Omental fat pad (tissue), 4 donors: Measurements from ENCODE around the gene RIN3. TPM values are rescaled to one million over a fixed set of nuclear protein-coding genes. Genes with fewer than 3 reads are reported as not detected.
A peak's percentile ranks its signal among the peaks of the same experiment; 100 is the strongest.

Experiments
- ATAC-seq: fragments of 150-250 bp; one replicate; pipeline ENCODE4 v1.9.1; 2016; ENCODE audit warnings: mild to moderate bottlenecking, moderate library complexity; ENCODE audit not compliant: low FRiP score
- DNase-seq: peaks from one replicate; pipeline ENCODE4 v3.0.0-alpha.2; 2019; ENCODE audit warnings: low spot score
- CTCF ChIP-seq, 3 donors: fragments of 450-650 bp; IDR thresholded peaks; one replicate each; pipeline ENCODE4 v1.5.1; 2016 to 2017; ENCODE audit warnings: antibody characterized with exemption in 3 of 3, mild to moderate bottlenecking in 3 of 3, moderate library complexity in 2 of 3
- total RNA-seq, 4 donors: library from RNA; depleted of rRNA; stranded (reverse); fragments of >200 nt; gene quantifications; one replicate each; pipeline ENCODE4 v1.1.0, GENCODE V29; 2016

Gene RIN3
- 10 to 100 TPM; 11.6 to 36.3 (median 20.2) TPM for total RNA-seq

- ATAC-seq (peak; percentile 34), DNase-seq (no peak)
- no peak for TF ChIP-seq CTCF (IDR thresholded peaks at IDR 0.05)
These were observed at the start of gene RIN3 for GRCh38 chr14:92513204-92513965. RIN3 (plus strand) TSS chr14:92513781; CDS start chr14:92513933, 152 bp downstream.

- no peak for DNase-seq
- ATAC-seq = no peak
- no peak for TF ChIP-seq CTCF (IDR thresholded peaks at IDR 0.05)
These were observed 49.4 kb upstream of the RIN3 start for GRCh38 chr14:92464156-92464555.

- no peak for TF ChIP-seq CTCF (IDR thresholded peaks at IDR 0.05)
- ATAC-seq (no peak), DNase-seq (no peak)
These were observed 48.9 kb upstream of the RIN3 start for GRCh38 chr14:92464716-92465115.

- ATAC-seq = no peak
- no peak for DNase-seq
- TF ChIP-seq CTCF (IDR thresholded peaks at IDR 0.05) = no peak
These were observed 48.1 kb upstream of the RIN3 start for GRCh38 chr14:92465353-92466055.

- TF ChIP-seq CTCF (IDR thresholded peaks at IDR 0.05) = no peak
- DNase-seq = no peak
- no peak for ATAC-seq
These were observed 47.5 kb upstream of the RIN3 start for GRCh38 chr14:92466059-92466458.

GRCh38 chr14:92469515-92469914 is 44.1 kb upstream of the RIN3 start:
- no peak for TF ChIP-seq CTCF (IDR thresholded peaks at IDR 0.05)
- DNase-seq (no peak), ATAC-seq (no peak)

- DNase-seq = no peak
- ATAC-seq = no peak
- TF ChIP-seq CTCF (IDR thresholded peaks at IDR 0.05) = no peak
These were observed 43.4 kb upstream of the RIN3 start for GRCh38 chr14:92470215-92470614.
